GM19238 (cell line): ENCODE data around the gene SPA17.

Source experiments
- DNase-seq: peaks from one replicate; pipeline ENCODE4 v3.0.0; 2011; ENCODE audit warnings: low spot score; ENCODE audit not compliant: insufficient read length

The SPA17 gene

DNA sequence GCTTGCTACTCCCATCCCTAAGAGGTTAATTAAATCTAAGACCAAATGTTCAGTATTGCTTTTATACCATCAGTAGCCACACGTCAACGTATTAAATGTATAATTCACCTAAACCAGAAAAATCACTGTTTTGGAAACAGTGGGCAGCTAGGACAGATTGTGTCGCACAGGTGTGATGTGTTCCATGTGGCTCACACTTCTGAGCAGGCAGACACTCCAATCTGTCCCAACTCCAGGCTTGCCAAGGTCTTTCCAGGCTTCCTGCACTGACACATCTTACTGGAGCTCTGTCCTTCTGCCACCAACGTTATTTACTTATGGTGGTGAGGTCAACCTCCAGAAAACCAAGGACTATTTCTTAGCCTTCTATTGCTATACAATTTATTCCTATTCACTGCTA lies 11.6 kb upstream of the SPA17 start:
- no peak for DNase-seq

DNA sequence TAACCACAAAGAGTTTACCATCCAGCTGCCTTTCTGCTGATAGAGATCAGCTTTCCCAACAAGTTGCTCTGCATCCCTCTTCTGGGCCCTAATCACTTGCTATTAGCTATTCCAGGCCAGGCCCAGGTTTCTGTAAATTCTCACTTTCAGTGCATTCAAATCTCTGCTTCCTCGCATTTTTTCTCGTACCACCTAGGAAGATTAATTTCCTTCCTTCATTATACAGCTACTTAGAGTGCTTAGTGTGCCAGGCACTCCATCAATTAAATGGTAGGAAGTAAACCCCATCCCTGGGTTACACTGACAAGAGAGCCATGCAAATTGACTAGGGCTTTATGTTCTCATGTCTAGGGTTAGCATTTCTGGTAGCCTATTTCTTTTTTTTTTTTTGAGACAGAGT lies 9.8 kb upstream of the SPA17 start:
- DNase-seq, result no peak

DNA sequence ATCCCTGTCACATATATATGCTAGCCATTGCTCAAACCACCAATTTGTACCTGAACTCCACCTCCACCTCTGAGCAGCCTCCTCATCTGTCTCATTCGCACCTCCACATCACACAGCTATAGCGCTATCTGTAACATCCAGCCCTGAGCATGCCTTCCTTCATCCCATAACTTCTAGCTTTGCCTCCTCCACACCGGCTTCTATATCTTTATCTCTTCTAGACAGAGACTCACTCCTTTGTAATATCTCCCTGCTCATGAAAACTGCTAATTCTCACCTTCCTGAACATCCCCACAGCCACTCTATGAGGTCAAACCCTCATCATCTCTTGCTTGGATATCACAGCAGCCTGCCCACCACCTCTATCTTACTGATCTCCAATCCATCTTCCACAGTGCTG lies 6.1 kb upstream of the SPA17 start:
- DNase-seq, result no peak

DNA sequence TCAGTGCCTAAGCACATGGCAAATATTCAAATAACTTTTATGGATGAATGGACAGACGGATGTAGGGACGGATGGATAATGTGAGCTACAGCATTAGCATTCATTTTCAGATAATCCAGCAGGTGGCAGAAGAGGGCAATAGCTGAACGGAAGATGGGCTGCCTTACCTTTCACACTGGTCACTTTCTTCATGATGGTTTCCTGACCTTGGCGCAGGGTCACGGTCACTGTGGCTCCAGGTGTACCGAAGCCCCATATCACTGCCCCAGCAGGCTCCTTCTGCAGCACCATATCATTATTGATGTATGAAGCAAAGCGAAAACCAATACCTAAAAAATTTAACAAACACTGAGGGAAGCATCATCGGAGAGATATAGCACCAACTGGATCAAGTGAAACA lies 4.5 kb upstream of the SPA17 start:
- DNase-seq, result peak; percentile 34

DNA sequence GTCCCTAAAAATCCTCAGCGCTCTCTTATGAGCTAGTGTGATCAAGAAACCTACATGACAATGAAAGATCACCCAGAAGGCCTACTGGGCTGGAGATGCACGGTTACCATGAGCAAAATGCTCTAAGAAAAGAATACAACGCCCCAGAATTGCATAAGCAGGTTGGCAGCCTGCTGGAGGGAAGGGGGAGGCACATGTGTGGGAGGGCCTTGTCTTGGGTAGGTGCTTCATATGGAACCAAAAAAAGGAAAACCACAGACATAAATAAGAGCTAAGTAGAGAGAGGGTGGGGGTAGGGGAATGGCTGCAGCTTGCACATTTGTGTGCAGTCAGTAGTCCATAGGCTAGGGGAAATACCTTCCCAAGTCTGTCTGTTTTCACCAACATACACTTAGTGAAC lies 3.0 kb upstream of the SPA17 start:
- no peak for DNase-seq

DNA sequence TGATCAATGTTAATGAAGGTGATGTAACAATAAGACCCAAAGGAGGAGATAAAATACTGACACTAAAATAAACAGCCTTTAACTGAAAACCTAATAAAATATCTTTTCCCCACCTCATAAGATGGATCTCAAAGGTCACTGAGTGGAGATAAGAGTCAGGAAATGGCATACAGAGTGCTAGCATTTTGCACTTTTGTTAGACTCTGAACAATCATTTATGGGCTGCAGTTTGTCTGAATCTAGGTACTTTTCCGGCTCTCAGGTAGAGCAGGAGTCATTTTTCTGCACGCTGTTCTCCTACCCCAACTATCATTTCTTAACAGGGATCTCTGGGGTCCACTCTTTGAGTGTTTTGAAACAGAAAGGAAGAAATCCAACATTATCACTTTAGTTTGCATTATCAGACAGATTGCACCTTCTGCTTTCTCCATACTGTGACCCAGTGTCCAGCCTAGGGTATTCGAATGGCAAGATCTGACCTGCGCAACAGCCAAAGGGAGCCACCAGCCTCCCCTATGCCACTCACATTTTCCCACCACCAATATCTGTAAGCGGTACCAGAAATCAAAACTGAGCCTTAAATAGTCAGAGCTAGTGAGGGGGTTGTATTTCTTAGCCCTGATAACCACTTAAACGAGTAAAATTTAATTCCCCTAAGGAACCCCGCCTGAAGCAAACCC lies 1.0 kb upstream of the SPA17 start:
- no peak for DNase-seq

DNA sequence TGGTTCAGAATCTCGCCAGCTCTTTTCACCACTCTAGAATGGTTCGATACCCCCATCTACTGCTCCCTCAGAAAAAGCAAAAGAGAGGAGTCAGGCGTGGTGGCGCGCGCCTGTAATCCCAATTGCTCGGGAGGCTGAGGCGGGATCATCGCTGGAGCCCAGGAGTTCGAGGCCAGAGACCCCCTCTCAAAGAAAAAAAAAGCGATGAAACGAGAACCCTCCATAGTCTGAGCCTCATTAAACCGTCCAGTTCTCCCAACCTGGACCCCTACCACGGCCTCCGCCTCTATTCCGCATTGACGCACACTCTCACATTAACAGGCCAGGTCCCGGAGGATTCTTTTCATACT lies 439 bp downstream of the SPA17 start:
- DNase-seq, result no peak

DNA sequence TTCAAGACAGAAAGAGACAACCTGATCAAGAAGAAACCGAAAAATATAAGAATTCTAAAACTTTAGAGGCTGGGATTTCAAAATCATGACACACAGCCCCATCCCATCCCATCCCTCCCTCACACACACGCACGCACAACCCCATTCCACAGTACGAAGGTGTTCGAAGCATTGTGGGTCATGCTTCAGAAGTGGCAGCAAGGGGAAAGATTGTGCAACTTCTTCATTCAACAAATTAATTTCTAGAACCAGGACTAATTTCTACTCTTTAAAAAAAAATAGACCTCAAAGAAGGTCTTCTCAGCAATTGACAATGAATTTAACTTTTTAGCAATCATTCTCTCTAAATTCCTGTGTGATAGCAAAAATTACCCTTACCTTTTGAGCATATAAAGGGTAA lies 867 bp downstream of the SPA17 start:
- no peak for DNase-seq

DNA sequence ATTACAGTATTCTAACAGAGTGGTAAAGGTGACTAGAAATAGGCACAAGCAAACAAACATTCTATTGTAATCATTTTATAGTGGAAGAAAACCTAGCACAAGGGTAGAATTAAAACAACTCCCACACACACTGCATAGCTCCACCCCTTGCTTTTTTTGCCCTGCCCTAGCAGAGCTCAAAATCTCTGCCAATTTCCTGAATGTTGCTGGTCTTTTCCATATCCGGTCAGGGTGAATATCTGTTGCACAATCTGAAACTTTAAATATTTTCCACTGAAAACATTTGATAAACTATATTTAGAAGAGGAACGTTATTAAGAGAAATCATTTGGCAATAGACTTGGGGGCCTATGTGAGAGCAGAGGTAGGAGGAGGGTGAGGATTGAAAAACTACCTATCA lies 2.7 kb downstream of the SPA17 start:
- no peak for DNase-seq

DNA sequence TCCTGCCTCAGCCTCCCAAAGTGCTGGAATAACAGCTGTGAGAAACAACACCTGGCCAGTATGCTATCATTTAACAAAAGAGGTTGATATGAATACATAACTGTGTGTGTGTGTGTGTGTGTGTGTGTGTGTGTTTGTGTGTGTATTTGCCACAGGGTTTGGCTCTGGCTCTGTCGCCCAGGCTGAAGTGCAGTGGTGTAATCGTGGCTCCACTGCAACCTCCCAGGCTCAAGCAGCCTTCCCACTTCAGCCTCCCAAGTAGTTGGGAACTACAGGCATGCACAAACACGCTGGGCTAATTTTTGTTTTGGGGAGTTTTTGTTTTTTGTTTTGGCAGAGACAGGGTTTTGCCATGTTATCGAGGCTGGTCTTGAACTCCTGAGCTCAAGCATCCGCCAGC lies 4.7 kb downstream of the SPA17 start:
- DNase-seq, result no peak

DNA sequence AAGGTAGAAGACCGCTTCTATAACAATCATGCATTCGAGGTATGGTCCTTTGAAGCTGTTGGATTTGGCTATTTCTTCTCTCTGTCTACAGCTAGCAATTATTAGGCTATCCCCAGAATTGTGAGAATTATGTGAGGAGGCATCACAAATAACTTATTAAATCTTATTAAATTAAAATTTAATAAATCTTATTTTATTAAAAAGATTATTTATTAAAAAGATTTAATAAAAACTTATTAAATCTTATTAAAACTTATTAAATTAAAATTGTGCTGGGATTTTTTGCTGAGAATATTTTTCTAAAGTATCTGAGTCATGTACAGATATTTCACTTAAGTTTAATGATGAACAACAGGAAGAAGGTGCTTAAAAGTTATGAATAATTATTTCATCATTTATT lies 7.7 kb downstream of the SPA17 start:
- DNase-seq, result no peak

DNA sequence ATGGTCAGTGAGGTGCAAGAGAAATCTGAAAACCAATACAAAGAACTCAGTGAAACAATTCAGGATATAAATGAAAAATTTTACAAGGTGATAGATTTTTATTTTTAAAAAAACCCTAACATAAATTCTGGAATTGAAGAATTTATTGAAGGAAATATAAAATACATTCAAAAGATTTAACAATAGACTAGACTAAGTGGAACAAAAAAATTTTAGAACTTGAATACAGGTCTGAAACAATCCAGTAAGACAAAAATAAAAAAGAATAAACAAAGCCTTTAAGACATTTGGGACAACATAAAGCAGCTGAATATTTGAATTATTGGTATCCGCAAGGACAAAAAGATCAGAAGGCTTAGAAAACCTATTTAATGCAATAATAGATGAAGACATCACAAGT lies 8.7 kb downstream of the SPA17 start:
- no peak for DNase-seq

DNA sequence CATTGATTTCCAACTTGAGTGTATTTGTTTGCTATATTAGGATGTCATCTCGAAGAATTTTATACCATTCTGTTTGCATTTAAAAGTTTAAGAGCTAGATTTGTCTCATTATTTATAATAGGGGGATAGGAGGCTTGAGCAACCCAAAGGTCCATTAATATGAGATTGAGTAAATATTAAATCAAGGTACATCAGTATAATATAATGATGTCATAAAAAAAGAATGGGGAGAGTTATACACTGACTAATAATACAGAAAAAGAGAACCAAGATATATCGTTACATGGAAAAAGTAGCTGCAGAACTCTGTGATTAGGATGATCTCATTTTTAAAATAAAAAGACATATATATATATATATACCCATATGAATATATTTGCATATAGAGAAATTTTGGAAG lies 19.4 kb downstream of the SPA17 start:
- DNase-seq, result no peak

DNA sequence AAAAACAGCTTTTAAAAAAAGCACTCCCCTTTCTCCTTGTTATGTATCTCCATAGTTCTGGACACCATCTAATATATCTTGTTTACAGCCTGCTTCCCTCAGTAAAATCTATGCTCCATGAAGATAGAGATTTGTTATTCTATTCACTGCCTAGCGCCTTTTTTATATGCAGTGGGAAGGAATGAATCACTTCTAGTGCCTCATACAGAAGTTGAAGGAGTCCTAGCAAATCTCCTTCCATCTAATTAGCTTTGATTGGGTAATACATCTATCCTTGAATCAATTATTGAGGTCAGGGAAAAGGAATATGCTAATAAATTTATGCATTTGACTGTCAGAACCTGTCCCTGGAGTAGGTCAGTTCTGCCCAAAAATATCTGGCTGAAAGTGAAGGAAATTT lies 25.8 kb downstream of the SPA17 start:
- DNase-seq, result no peak

DNA sequence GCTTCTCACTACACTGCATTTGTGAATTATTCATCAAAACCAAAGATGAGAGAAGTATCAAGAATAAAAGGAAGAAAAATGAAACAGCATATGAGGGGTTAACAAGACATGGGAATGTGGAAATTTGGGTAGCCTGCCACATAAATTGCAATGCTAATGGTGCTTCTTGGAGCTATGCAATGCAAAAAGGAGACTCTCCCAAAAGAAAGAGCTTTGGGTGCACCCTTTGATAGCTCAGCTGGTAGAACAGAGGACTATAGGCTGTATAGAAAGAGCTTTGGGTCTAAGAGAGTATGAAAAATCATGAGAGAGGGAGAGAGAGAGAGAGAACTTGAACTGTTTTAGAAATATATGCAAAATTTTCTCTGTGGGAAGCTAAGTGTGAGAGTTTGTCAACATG lies 26.3 kb downstream of the SPA17 start:
- no peak for DNase-seq

DNA sequence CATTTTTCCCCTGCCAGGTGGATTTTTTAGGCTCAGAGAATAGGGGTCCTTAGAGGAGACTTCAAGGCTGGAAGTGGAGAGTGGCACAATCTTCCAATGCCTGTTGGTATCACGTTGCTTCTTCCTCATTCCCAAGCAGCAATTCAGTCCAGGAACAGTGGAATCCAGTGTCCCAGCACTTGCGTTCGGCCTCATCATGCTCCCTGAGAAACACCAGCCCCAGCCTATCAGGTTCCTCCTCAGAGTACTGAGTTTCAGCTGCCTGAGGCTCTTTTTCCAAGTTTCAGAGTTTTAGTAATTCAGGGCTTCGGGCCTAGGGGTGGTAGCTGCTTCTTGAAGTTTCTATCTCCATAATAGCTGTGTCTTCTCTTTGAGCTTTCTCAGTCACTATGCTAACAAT lies 34.1 kb downstream of the SPA17 start:
- no peak for DNase-seq

DNA sequence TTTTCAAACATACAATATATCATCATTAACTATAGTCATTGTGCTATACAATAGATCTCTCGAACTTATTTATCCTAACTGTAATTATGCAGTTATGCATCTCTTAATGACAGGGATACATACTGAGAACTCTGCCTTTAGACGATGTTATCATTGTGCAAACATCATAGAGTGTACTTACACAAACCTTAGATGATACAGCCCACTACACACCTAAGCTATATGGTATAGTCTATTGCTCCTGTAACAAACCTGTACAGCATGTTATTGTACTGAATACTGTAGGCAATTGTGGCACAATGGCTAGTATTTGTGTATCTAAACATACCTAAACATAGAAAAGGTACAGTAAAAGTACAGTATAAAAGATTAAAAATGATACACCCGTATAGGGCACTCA lies 38.7 kb downstream of the SPA17 start:
- DNase-seq, result no peak

DNA sequence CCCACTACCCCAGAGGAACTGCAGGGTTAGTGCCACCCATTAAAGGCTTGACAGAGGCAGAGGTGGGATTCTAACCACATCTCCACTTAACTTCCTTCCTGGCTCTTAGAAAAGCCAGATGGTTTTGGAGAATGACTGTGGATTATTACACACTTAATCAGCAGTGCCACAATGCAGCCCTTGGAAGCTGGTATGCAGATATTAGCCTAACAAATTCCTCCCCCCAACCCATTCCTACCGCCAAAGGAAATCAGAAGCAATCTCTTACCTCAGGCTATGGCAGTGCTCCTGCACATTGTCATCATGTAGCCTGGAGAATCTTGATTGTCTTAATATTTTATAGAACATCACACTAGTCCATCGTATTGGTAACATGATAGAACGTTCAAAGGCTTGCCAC lies 42.9 kb downstream of the SPA17 start:
- DNase-seq, result no peak

DNA sequence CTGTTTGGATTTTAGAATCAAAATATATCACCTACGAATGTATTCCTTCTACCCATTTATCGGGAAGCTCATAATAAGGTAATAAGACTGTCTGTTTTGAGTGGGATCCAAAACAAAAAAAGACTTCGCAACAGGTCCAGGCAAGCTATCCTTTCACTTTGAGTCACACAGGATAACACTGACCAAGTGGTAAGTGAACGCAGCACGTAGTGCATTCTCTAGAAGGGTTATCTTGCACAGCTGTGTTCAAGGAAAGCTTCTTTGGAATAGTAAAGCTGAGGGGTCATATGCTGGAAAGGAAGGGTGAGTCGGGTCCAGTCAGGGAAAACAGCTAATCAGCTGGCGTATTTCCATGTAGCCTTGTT lies 43.7 kb downstream of the SPA17 start:
- no peak for DNase-seq

DNA sequence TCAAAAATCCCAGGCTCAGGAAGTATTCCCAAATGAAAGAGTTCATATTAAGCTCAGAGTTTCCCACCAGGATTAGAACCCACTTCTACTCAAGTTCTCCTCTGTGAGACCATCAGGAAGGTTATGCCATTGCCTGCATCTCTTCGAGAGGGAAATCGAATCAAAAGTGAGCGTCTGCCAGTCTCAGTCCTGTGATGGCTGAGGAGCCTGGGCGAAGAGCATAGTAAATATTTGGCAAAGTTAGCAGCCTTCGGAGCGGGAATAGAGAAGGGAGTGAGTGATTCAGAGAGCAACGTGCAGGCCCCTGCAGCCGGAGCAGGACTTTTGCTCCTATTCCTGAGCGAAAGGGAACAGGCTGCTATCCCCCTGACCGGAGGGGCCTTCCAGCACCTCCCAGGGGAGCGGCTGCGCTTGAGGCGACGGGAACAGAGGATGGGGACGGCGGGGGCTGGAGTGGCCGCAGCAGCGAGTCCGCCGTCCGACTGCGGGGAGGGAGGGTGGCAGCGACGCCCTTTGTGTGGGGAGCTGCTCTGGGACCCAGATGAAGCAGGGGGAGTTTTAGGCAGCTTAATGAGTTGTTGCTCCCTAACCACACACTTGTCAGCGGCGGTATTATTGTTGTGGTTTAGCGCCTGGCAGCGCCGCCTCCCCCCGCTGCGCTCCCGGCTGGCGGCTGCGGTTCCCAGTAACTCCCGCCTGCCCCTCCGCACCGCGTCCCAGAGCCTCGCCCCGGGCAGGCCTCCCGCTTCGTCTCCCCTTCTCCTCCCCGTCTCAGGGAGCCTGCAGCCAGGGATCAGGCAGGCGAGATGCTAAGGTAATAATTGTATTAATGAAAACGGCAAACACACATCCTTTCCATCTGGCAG lies 44.3 kb downstream of the SPA17 start:
- DNase-seq, result no peak

DNA sequence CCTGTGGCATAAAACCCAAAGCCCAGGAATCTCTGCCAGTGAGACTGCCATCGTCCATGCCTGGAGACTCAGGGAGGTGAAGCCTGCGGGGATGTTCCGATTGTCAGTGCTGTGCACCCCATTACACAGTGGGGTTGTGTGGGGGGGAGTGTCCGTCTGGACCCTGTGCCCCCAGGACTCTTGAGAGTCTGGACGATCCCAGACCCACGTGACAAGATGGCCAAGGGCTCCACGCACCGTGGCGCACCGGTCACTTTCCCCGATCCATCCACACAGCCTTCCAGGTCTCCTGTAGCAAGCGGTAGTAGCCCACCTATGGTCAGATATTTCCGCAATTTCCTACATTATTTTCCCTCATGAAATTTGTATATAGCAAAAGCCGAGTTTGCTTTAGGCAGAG lies 45.1 kb downstream of the SPA17 start:
- no peak for DNase-seq

DNA sequence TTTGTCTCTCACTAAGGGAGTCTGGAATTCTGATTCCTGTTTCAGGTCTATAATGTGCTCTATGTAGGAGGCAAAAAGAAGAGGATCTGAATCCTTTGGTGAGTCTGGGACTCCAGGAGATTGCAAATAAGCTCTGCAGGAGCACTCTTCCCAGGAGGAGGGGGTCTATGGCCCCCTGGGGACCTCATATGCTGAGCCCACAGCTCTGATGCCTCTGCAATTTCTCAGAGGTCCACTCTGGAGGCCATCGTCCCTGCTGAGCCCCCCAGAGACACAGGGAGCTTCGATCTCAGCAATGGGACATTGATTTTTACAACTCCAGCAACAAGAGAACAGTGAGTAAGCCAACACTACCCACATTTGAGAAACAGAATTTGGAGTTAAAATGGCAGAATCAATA lies 45.8 kb downstream of the SPA17 start:
- no peak for DNase-seq

DNA sequence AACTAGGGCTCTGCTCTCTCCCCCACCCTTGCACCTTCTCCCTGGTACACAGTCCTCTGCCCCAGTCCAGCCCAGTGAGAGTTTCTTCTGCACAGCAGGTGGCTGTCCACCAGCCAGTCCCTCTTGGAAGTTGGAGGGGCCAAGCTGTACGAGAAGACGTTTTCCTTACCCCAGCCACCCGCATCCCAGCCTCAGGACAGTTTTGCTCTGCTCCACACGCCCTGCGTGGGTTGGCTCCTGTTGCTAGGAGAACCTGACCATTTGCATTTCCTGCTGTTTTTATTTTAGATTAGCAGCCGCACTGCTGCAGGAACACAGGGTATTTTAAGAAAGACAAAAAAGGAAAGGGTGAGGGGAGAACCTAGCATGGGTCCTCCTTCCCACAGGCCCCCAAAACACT lies 48.5 kb downstream of the SPA17 start:
- DNase-seq, result no peak
